Ovary (tissue), 9 donors: ENCODE data around the gene SND1. TPM values are rescaled to one million over a fixed set of nuclear protein-coding genes. Genes with fewer than 3 reads are reported as not detected.

Source experiments
- DNase-seq, 5 donors: peaks; one replicate each; pipeline ENCODE4 v3.0.0-alpha.2; 2019 to 2020
- H3K27ac ChIP-seq, 2 donors: fragments of 200-600 bp; one replicate each; pipeline versions ENCODE4 v1.5.1 to v1.8.0; 2019 to 2022
- H3K27me3 ChIP-seq: fragments of 200-600 bp; one replicate; pipeline ENCODE4 v1.8.0; 2022
- H3K36me3 ChIP-seq: fragments of 200-600 bp; sonication (generic); one replicate; pipeline ENCODE4 v1.5.1; 2019
- H3K4me1 ChIP-seq: one replicate; pipeline ENCODE4 v1.8.1; 2013; ENCODE audit warnings: mild to moderate bottlenecking, moderate library complexity; ENCODE audit not compliant: insufficient read depth
- H3K4me3 ChIP-seq: fragments of 200-600 bp; sonication (generic); one replicate; pipeline ENCODE4 v1.5.1; 2017
- H3K9me3 ChIP-seq, 2 donors: fragments of 200-600 bp in 1 of 2; sonication (generic) in 1 of 2; one replicate each; pipeline versions ENCODE4 v1.5.1 to v1.8.1; 2013 to 2019; ENCODE audit warnings: mild to moderate bottlenecking in 1 of 2, moderate library complexity in 1 of 2
- EP300 ChIP-seq: sonication (generic); formaldehyde crosslinking; IDR thresholded peaks from one replicate; pipeline ENCODE4 v1.6.1; 2017; ENCODE audit warnings: antibody characterized with exemption
- POLR2A ChIP-seq: fragments of 450-650 bp; IDR thresholded peaks from one replicate; pipeline ENCODE4 v1.6.1; 2017; ENCODE audit warnings: antibody characterized with exemption, mild to moderate bottlenecking, moderate library complexity
- WGBS, 3 donors: extraction: QIAGEN DNeasy Blood & Tissue Kit in 1 of 3; methylation state at CpG; one replicate each; pipeline versions ENCODE4 v1.1.5 to v1.1.7; 2013 to 2017; 5-methylcytosine and 5-hydroxymethylcytosine counted together
- intact Hi-C, 4 donors: fragments of 100-400 bp; cut with DNase I; formaldehyde crosslinking; loops; one replicate each; pipeline versions ENCODE4 v1.11.0 to v1.15.1; 2022 to 2023
- polyA plus RNA-seq, 2 donors: library from polyadenylated mRNA; stranded (reverse); fragments of 200-250 nt in 1 of 2; fragments of 350-450 nt in 1 of 2; fragmentation: Illumina TruSeq in 1 of 2; extraction: RNeasy Lipid Tissue Mini Kit (QIAGEN cat#74804) in 1 of 2; gene quantifications; one replicate each; pipeline ENCODE4 v1.2.3, GENCODE V29; 2013 to 2014
- total RNA-seq, 7 donors: library from RNA; depleted of rRNA in 2 of 7; stranded (reverse); fragments of >200 nt in 2 of 7; fragmentation: NEBNext Ultra II Directional in 3 of 7; extraction: Animal tissue kit (Norgen Biotek cat#: 25700) in 3 of 7; gene quantifications; one replicate each; pipeline versions ENCODE4 v1.1.0 to v1.2.4, GENCODE V29; 2016 to 2023
- TF ChIP-seq, protein P1 (sequence below), 3 donors: fragments of 450-650 bp in 2 of 3; fragments of 200-600 bp in 1 of 3; IDR thresholded peaks; one replicate each; pipeline versions ENCODE4 v1.5.1 to v1.8.0; 2016 to 2022; ENCODE audit warnings: antibody characterized with exemption in 3 of 3, mild to moderate bottlenecking in 1 of 3
- donor health status: DM: no; HTN: no; CAD: no; lungs with moderate emphysema.
- donor health status: DM: no; HTN: no; CAD: no.
- donor health status: Bipolar disorder and iron deficiency.
- donor health status: DM: yes; HTN: yes; CAD: no.
- donor health status: DM: no; HTN: no; CAD: no.
- donor health status: DM: yes; HTN: yes; CAD: no.

Gene SND1
- total and polyA plus RNA-seq, 9 donors = 91.4 to 297 (median 182) TPM

DNA sequence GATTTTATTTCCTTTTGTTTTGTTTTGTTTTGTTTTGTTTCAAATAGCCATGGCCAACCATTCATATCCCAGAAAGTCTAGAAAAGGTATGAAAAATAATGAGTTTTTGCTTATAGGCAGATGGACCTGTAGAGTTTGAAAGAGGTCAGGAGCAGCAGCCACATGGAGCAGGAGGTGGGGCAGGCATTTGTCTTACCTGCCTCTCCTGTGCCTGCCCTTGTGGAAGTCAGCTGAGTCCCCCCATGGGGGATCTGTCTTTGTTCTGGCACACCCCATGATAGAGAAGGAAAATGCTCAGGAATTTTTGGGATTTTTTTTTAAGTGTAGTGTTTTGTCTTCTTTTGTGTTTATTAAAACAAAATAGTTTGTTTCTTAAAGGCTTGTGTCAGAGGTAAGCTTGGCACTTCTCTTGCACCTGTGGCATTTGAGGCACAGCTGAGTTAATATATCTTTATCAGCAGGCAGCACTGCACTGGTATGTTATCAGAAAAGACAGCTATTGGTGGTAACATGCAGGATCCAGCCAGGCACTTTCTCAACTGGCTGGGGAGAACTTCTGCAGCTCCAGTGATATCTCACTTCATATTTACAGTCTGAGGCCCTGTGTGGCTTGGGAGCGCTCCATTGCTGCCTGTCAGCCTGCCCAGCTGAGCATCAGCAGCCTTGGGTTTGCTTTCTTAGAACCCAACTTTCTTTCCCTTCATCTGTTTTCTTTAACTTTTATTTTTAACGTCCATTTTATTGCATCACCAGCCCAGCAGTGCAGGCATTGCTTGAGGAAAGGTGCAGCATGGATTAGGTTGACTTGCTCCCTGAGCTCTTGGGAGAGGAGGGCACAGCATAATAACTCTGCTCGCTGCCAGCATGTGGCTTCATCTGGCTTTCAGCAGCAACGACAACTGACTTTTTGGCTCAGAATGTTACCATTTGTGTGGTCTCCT is 334.9 kb downstream of the SND1 start:
- H3K4me3 ChIP-seq = no peak overlapping the region
- H3K27me3 ChIP-seq = no peaks in the 10 kb centered on the region
- H3K36me3 ChIP-seq = no peaks in the 10 kb centered on the region
- peak overlapping the region in 1 of 2 donors; percentile 41 for H3K27ac ChIP-seq
- intact Hi-C loops = no loop called here
- no peaks in the 10 kb centered on the region for H3K9me3 ChIP-seq
- TF ChIP-seq EP300 (no peak), POLR2A (no peak)
- TF ChIP-seq, protein P1, sequence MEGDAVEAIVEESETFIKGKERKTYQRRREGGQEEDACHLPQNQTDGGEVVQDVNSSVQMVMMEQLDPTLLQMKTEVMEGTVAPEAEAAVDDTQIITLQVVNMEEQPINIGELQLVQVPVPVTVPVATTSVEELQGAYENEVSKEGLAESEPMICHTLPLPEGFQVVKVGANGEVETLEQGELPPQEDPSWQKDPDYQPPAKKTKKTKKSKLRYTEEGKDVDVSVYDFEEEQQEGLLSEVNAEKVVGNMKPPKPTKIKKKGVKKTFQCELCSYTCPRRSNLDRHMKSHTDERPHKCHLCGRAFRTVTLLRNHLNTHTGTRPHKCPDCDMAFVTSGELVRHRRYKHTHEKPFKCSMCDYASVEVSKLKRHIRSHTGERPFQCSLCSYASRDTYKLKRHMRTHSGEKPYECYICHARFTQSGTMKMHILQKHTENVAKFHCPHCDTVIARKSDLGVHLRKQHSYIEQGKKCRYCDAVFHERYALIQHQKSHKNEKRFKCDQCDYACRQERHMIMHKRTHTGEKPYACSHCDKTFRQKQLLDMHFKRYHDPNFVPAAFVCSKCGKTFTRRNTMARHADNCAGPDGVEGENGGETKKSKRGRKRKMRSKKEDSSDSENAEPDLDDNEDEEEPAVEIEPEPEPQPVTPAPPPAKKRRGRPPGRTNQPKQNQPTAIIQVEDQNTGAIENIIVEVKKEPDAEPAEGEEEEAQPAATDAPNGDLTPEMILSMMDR (IDR thresholded peaks at IDR 0.05) = no peak
- peaks cover 10% of the 10 kb centered on the region for H3K4me1 ChIP-seq
- 14 to 26% (median 15%) methylated on average over 4 of the region's 4 CpGs for WGBS, 3 donors
- peak in 4 of 5 donors; percentile 21 to 58 (median 50) for DNase-seq

GRCh38 chr7:127988751-127989150 is 336.8 kb downstream of the SND1 start:
- no peaks in the 10 kb centered on the region for H3K36me3 ChIP-seq
- H3K27me3 ChIP-seq = no peaks in the 10 kb centered on the region
- no peak for DNase-seq
- WGBS, 3 donors = 7 to 35% (median 14%) methylated on average over 1 of the region's 1 CpG
- no peaks in the 10 kb centered on the region for H3K9me3 ChIP-seq
- TF ChIP-seq, protein P1 (IDR thresholded peaks at IDR 0.05) = no peak
- TF ChIP-seq POLR2A (no peak), EP300 (no peak)
- no peak overlapping the region for H3K27ac ChIP-seq
- H3K4me1 ChIP-seq = peaks cover 10% of the 10 kb centered on the region
- no peak overlapping the region for H3K4me3 ChIP-seq
- intact Hi-C loops = no loop called here

DNA sequence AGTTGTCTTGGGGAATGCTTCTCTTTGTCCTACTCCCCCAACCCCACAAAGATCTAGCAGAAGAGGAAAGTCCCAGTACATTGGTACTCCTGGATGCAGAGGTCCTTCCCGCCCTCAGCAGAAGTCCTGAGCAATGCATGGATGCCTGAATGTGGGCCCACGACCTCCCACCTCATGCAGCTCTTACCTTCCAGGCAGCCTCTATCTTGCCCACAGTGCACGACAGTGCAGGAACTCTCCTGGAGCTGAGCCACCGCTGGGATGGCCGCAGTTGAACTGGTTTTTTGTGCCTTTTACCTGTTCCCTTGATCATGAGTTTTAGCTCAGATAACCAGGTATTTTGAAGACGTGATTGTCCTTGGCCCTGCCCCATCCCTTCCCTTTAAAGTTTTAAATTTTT is 341.3 kb downstream of the SND1 start:
- no peaks in the 10 kb centered on the region for H3K27me3 ChIP-seq
- H3K9me3 ChIP-seq = no peaks in the 10 kb centered on the region
- H3K36me3 ChIP-seq = no peaks in the 10 kb centered on the region
- H3K27ac ChIP-seq = no peak overlapping the region
- no peak overlapping the region for H3K4me3 ChIP-seq
- peaks cover 17% of the 10 kb centered on the region for H3K4me1 ChIP-seq
- 89 to 93% (median 90%) methylated on average over 6 of the region's 6 CpGs for WGBS, 3 donors
- DNase-seq = no peak
- intact Hi-C loops = no loop called here
- TF ChIP-seq POLR2A (no peak), EP300 (no peak)
- TF ChIP-seq, protein P1 (IDR thresholded peaks at IDR 0.05) = no peak

GRCh38 chr7:127993987-127994386 is 342.0 kb downstream of the SND1 start:
- H3K9me3 ChIP-seq = no peaks in the 10 kb centered on the region
- H3K4me1 ChIP-seq = peaks cover 19% of the 10 kb centered on the region
- H3K36me3 ChIP-seq = no peaks in the 10 kb centered on the region
- TF ChIP-seq, protein P1 (IDR thresholded peaks at IDR 0.05) = no peak
- TF ChIP-seq POLR2A (no peak), EP300 (no peak)
- no peak overlapping the region for H3K27ac ChIP-seq
- DNase-seq = no peak
- H3K27me3 ChIP-seq = no peaks in the 10 kb centered on the region
- intact Hi-C loops = no loop called here
- no peak overlapping the region for H3K4me3 ChIP-seq
- WGBS, 3 donors = 91 to 94% (median 93%) methylated on average over 5 of the region's 5 CpGs
